HUES48 (cell line): Measurements from ENCODE around the gene KCNAB2.
A peak's percentile ranks its signal among the peaks of the same experiment; 100 is the strongest.

Source experiments
- H3K27ac ChIP-seq: one replicate; pipeline ENCODE4 v1.7.0; 2013; ENCODE audit warnings: low read depth, low read length, inconsistent platforms
- H3K27me3 ChIP-seq: 2 replicates; pipeline ENCODE4 v1.6.1; 2013; ENCODE audit warnings: mild to moderate bottlenecking, low read length; ENCODE audit not compliant: control insufficient read depth, insufficient read depth
- H3K36me3 ChIP-seq: 2 replicates; pipeline ENCODE4 v1.6.1; 2013; ENCODE audit warnings: low read length; ENCODE audit not compliant: control insufficient read depth, insufficient read depth
- H3K4me1 ChIP-seq: 2 replicates; pipeline ENCODE4 v1.6.1; 2013; ENCODE audit warnings: mild to moderate bottlenecking, low read length; ENCODE audit not compliant: control insufficient read depth, insufficient read depth
- H3K4me3 ChIP-seq: 2 replicates; pipeline ENCODE4 v1.5.1; 2013; ENCODE audit warnings: mild to moderate bottlenecking, low read depth, low read length
- H3K9ac ChIP-seq: 2 replicates; pipeline ENCODE4 v1.6.1; 2013; ENCODE audit warnings: mild to moderate bottlenecking, low read depth, low read length, moderate library complexity
- H3K9me3 ChIP-seq: 2 replicates; pipeline ENCODE4 v1.6.1; 2013; ENCODE audit warnings: low read length; ENCODE audit not compliant: control insufficient read depth, insufficient read depth

The KCNAB2 gene

GRCh38 chr1:6145396-6145750, 99.7 kb downstream of the KCNAB2 start:
- Histone ChIP-seq H3K27ac (peak overlapping the region; percentile 19), H3K4me1 (peaks cover 6% of the 10 kb centered on the region; the same call in 1 of the 2 replicates), H3K27me3 (peaks cover 24% of the 10 kb centered on the region), H3K9me3 (no peaks in the 10 kb centered on the region), H3K4me3 (no peak overlapping the region), H3K36me3 (no peaks in the 10 kb centered on the region), H3K9ac (no peak overlapping the region)

- H3K27me3 ChIP-seq = peaks cover 24% of the 10 kb centered on the region
- H3K36me3 ChIP-seq = no peaks in the 10 kb centered on the region
- H3K9me3 ChIP-seq = no peaks in the 10 kb centered on the region
- H3K9ac ChIP-seq = no peak overlapping the region
- no peak overlapping the region for H3K27ac ChIP-seq
- H3K4me1 ChIP-seq = peaks cover 6% of the 10 kb centered on the region; the same call in 1 of the 2 replicates
- H3K4me3 ChIP-seq = no peak overlapping the region
Observed at GRCh38 chr1:6145864-6146410, 100.2 kb downstream of the KCNAB2 start.

- Histone ChIP-seq H3K36me3 (no peaks in the 10 kb centered on the region), H3K4me3 (peak overlapping the region; percentile 53), H3K4me1 (peaks cover 6% of the 10 kb centered on the region; the same call in 1 of the 2 replicates), H3K9ac (no peak overlapping the region), H3K27me3 (peaks cover 24% of the 10 kb centered on the region), H3K9me3 (no peaks in the 10 kb centered on the region), H3K27ac (no peak overlapping the region)
Observed at GRCh38 chr1:6148497-6149241, 103.0 kb downstream of the KCNAB2 start.

GRCh38 chr1:6149597-6149996, 103.9 kb downstream of the KCNAB2 start:
- Histone ChIP-seq H3K9me3 (no peaks in the 10 kb centered on the region), H3K27ac (no peak overlapping the region), H3K27me3 (peaks cover 24% of the 10 kb centered on the region)

GRCh38 chr1:6150006-6150938, 104.6 kb downstream of the KCNAB2 start:
- peaks cover 24% of the 10 kb centered on the region for H3K27me3 ChIP-seq
- H3K9ac ChIP-seq = no peak overlapping the region
- H3K9me3 ChIP-seq = no peaks in the 10 kb centered on the region
- no peaks in the 10 kb centered on the region for H3K36me3 ChIP-seq
- peaks cover 6% of the 10 kb centered on the region; the same call in 1 of the 2 replicates for H3K4me1 ChIP-seq
- H3K27ac ChIP-seq = no peak overlapping the region
- no peak overlapping the region for H3K4me3 ChIP-seq

More at GRCh38 chr1:6149597-6149996, 103.9 kb downstream of the KCNAB2 start:
- Histone ChIP-seq H3K9ac (no peak overlapping the region), H3K36me3 (no peaks in the 10 kb centered on the region), H3K4me1 (peaks cover 6% of the 10 kb centered on the region; the same call in 1 of the 2 replicates), H3K4me3 (no peak overlapping the region)
